Mononuclear cell (primary cell): ENCODE measurements around the gene SYTL3. TPM values are rescaled to one million over a fixed set of nuclear protein-coding genes. Genes with fewer than 3 reads are reported as not detected.
"Not testable (repeated sequence)": the region's sequence is repeated elsewhere in the genome, so short reads cannot be mapped to it uniquely, and the experiment has no call there.

Experiments
- H3K27me3 ChIP-seq: 2 replicates; pipeline ENCODE4 v1.6.0; 2011; ENCODE audit warnings: low read length, control low read depth; ENCODE audit not compliant: insufficient read depth
- H3K4me1 ChIP-seq: 2 replicates; pipeline ENCODE4 v1.5.1; 2011; ENCODE audit warnings: mild to moderate bottlenecking, low read length, control low read depth; ENCODE audit not compliant: insufficient read depth
- H3K4me3 ChIP-seq: 2 replicates; pipeline ENCODE4 v1.5.1; 2011; ENCODE audit warnings: mild to moderate bottlenecking, low read length, moderate library complexity
- H3K9me3 ChIP-seq: 2 replicates; pipeline ENCODE4 v1.5.1; 2011; ENCODE audit warnings: low read depth, mild to moderate bottlenecking, control low read depth, low read length
- total RNA-seq: library from RNA; depleted of rRNA; stranded (reverse); fragments of >200 nt; gene quantifications from one replicate; pipeline ENCODE4 v1.2.3, GENCODE V29; 2012

SYTL3 gene
- total RNA-seq, 1 donor, result 35.7 TPM

DNA sequence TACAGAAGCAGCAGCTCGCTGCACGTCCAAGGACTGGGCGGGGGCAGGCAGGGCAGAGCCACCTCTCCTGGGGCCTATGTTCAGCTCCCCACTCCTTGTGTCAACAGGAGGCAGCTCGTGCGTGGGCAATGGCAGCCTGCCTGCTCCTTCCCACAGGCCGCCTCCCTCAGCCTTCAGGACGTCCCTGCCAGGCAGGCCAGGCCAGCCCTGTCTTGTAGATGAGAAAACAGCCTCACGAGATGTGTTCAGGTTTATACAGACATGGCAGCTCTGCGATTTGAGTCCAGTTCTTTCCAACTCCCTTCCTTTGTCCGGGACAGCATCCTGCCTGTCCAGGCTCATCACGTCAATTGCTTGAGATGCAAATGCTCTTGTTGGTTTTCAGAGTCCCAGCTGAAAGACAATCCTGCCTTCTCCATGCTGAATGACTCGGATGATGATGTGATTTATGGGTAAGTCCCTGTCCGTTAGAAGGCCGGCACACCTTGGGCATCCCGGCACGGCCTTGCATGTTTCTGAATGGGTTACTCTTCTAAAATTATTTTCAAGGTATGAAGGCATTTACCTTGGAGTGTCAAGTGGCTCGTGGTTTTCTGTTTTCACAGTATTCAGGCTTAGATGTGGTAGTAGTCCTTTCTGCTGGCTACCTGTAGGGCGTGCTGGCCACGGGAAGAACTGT is 18.8 kb upstream of the SYTL3 start:
- Histone ChIP-seq H3K27me3 (no peaks in the 10 kb centered on the region), H3K4me3 (no peak overlapping the region), H3K4me1 (peaks cover 14% of the 10 kb centered on the region), H3K9me3 (no peaks in the 10 kb centered on the region)

DNA sequence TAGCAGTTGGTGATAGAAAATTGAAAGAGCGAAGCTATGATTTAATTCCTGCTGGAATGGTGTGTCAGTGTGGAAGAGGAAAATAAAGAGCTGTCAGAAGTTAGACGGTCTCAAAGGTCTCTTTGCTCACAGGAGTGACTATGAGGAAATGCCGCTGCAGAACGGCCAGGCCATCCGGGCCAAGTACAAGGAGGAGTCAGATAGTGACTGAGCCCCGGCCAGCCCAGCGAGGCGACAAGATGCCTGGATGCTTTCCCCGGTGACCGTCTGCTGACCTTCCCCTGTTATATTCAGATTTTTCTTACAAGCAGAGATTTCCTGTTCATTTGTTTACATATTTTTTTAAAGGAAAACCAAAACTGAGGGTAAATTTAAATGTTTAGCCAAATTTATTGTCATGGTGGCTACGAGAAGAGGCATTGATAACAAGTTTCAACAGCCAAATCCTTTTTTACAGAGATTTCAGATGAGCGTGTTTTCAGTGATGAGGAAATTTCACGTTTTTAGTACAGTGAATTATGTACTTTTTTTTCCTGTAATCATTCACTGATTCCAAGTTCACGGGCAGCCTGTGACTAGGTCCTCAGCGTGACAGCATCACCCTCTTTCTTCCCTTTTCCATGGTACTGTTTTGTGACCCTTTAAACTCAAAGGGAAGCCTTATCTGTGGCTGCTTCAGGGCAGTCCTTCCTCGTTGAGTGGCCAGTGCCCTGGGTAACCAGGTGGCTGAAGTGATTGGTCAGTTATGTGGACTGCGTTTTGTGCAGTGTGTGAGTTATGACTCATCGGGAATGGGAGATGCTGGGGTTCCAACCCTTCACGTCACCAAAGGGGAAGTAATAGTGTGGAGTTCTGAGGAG is 17.9 kb upstream of the SYTL3 start:
- Histone ChIP-seq H3K9me3 (no peaks in the 10 kb centered on the region), H3K27me3 (no peaks in the 10 kb centered on the region), H3K4me1 (peaks cover 14% of the 10 kb centered on the region), H3K4me3 (no peak overlapping the region)

DNA sequence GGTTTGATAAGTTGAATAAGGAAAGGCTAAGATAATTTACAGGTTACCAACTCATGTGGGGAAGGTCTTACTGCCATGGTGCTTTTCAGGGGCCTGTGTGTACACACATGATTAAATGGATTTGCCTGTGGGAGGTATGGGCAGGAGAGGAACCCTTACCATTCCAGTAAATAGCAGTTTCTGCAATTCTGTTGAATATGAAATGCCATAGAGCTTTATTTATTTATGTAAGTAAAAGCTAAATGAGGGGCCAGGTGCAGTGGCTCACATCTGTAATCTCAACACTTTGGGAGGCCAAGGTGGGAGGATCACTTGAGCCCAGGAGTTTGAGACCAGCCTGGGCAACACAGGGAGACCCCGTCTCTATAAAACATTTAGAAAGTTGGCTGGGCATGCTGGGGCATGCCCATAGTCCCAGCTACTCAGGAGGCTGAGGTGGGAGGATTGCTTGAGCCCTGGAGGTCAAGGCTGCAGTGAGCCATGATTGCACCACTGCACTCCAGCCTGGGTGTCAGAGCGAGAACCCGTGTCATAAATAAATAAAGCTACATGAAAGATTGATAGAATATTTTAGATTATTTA is 17.2 kb upstream of the SYTL3 start:
- not testable (repeated sequence) for H3K27me3 ChIP-seq, H3K9me3 ChIP-seq, H3K4me3 ChIP-seq
- H3K4me1 ChIP-seq, result peaks cover 14% of the 10 kb centered on the region

DNA sequence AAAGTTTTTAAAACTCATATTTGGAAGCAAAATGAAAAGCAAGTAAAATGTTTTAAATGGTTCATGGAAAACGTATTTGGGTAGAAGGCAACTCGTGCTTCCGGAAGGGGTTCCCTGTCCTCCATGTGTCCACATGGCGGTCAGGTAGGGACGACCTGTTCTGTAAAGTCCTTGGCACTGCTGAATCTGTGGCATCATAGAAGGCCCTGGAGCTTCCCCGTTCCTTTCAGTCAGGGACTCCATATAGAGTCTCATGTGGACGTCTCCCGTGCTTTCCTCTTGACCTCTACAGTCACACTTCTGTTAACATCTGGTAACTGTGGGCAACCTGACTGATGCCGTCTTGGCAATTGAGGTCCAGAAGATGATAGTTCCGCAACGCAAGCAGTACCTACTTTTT is 16.7 kb upstream of the SYTL3 start:
- H3K4me1 ChIP-seq, result peaks cover 14% of the 10 kb centered on the region

DNA sequence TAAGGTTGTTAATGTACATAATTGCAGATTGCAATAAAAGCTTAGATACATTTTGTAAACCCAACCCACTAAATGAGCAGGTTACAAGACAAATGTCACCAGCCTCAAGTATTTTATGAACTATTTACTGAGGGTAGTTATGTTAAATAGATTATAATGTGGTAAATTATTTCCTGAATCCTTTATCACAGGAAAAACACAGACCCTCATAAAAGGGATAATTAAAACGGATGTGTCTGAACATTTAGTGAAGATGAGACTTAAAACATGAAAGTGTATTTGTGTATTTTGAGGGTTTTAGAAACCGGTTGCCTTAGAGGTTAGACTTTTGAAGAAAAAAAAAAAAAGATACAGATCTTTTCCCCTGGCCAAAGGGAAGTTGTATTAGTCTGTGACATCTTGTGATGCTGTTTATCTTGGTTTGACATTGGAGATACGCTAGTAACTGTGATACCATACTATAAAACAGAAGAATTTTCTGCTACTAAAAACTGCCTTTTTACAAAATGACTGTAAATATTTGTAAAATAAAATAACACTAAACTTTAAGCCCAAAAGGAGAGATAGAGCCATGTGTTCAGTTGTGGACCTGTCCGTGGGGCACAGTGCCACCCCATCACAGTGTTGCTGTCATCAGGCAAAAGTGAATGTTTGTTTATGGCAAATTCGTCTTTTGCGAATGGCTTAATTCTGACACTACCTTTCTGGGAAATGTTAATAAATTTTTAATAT is 15.0 kb upstream of the SYTL3 start:
- Histone ChIP-seq H3K9me3 (no peaks in the 10 kb centered on the region), H3K27me3 (no peaks in the 10 kb centered on the region), H3K4me3 (no peak overlapping the region), H3K4me1 (peaks cover 25% of the 10 kb centered on the region)

More for the DNA sequence above, 16.7 kb upstream of the SYTL3 start:
- Histone ChIP-seq H3K9me3 (no peaks in the 10 kb centered on the region), H3K27me3 (no peaks in the 10 kb centered on the region), H3K4me3 (no peak overlapping the region)

DNA sequence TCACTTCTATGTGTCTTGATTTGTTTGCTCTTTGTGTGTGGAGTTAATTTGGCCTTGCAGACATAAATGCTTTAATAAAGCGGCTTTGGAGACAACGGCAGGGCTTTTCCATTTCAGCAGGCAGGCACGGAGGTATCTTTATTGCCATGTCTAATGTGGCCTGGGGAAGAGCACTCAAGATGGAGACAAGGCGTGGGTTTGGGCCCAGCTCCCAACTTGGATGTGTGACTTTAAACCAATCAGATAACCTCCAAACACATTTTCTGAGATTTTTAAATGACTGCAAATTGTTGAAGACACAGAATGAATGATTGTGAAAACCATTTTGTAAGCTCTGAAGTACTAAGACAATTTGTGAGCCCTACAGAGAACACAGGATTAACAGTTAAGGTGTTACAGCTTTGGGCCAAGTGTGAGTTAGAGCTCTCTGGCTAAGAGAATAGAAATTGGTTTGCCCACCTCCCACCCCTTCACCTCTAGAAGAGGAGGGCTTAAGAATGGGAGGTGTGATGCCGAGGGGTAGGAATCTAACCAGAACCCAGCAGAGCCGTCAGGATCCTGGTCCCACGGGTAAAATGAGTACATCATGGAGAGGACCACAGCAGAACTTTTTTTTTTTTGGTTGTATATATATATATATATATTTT is 14.3 kb upstream of the SYTL3 start:
- Histone ChIP-seq H3K4me1 (peaks cover 32% of the 10 kb centered on the region), H3K27me3 (no peaks in the 10 kb centered on the region), H3K4me3 (no peak overlapping the region), H3K9me3 (no peaks in the 10 kb centered on the region)

DNA sequence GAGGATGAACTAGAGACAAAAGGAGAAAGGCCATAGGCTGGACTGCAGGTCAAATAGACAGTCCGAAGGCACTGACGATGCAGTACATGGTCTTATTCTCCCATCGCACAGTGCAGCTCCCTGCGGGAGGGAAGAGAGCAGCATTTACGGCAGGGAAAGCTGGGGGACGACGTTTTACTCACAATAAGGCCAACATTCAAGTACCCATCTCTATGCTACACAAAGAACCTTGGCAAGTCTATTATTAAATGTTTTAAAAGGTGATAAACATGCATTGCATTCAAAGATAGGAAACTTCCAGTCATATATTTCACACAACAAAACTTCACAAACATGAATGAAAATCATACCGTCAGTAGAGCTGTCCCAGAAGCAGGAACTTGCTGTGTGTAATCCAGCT is 13.1 kb upstream of the SYTL3 start:
- Histone ChIP-seq H3K4me3 (no peak overlapping the region), H3K27me3 (no peaks in the 10 kb centered on the region), H3K9me3 (no peaks in the 10 kb centered on the region), H3K4me1 (peaks cover 41% of the 10 kb centered on the region)

DNA sequence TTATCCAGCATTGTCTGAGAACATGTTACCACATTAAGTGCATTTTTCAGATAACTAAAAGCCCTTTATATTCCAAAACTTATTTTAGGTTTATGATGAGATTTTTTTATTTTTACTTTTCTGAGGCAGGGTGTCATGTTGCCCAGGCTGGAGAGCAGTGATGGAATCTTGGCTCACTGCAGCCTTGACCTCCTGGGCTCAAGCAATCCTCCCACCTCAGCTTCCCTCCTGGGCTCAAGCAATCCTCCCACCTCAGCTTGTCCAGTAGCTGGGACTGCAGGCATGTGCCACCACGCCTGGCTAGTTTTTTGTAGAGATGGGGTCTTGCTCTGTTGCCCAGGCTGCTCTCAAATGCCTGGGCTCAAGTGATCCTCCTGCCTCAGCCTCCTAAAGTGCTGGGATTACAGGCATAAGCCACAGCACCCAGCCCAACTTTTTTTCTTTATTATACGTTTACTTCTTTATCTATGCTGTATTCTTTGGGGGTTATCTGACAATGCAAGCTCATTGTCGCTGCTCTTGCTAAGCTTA is 11.5 kb upstream of the SYTL3 start:
- Histone ChIP-seq H3K4me3 (no peak overlapping the region), H3K27me3 (no peaks in the 10 kb centered on the region), H3K9me3 (no peaks in the 10 kb centered on the region), H3K4me1 (peaks cover 49% of the 10 kb centered on the region)

GRCh38 chr6:158639056-158639455 is 10.8 kb upstream of the SYTL3 start:
- H3K4me3 ChIP-seq, result no peak overlapping the region
- no peaks in the 10 kb centered on the region for H3K27me3 ChIP-seq
- H3K9me3 ChIP-seq, result no peaks in the 10 kb centered on the region
- peaks cover 50% of the 10 kb centered on the region for H3K4me1 ChIP-seq

DNA sequence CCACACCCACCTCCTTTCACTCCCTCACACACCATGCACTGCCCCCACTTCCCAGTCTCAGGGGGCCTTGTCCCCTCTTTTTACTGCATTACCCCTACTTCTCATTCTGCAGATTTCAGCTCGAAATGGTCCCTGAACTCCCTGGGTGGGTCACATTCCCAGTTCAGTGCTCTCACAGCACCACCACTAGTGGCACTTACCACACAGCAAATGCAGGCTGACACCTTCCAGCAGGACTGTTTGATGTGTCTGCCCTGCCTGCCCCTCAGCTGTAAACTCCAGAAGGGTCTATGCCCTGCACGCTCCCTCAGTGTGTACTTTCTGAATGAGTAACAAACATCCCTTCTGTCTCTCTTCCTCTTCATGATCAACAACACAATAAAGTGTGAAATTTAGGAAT is 9.3 kb upstream of the SYTL3 start:
- no peak overlapping the region for H3K4me3 ChIP-seq

GRCh38 chr6:158642097-158642601 is 7.7 kb upstream of the SYTL3 start:
- H3K4me1 ChIP-seq, result peaks cover 53% of the 10 kb centered on the region
- no peak overlapping the region for H3K4me3 ChIP-seq

More for the DNA sequence above, 9.3 kb upstream of the SYTL3 start:
- Histone ChIP-seq H3K4me1 (peaks cover 53% of the 10 kb centered on the region), H3K27me3 (no peaks in the 10 kb centered on the region), H3K9me3 (no peaks in the 10 kb centered on the region)

GRCh38 chr6:158643836-158644230 is 6.0 kb upstream of the SYTL3 start:
- Histone ChIP-seq H3K27me3 (no peaks in the 10 kb centered on the region), H3K4me1 (peaks cover 57% of the 10 kb centered on the region), H3K4me3 (peak overlapping the region; percentile 98), H3K9me3 (no peaks in the 10 kb centered on the region)

More at GRCh38 chr6:158642097-158642601, 7.7 kb upstream of the SYTL3 start:
- H3K27me3 ChIP-seq, result no peaks in the 10 kb centered on the region
- no peaks in the 10 kb centered on the region for H3K9me3 ChIP-seq

- Histone ChIP-seq H3K4me3 (peak within 1 kb of the TSS; percentile 98), H3K4me1 (peaks cover 57% of the 10 kb centered on the region), H3K9me3 (no peaks in the 10 kb centered on the region), H3K27me3 (no peaks in the 10 kb centered on the region)
Observed at GRCh38 chr6:158644231-158645063, 5.4 kb upstream of the SYTL3 start, which contains the start of gene DYNLT1. DYNLT1 (minus strand) TSS chr6:158644743; CDS start chr6:158644708, 35 bp downstream.
